Uterus (tissue), 4 donors: ENCODE measurements around the gene GLIS1. TPM values are rescaled to one million over a fixed set of nuclear protein-coding genes. Genes with fewer than 3 reads are reported as not detected.
A peak's percentile ranks its signal among the peaks of the same experiment; 100 is the strongest.

Experiments
- DNase-seq, 2 donors: peaks; one replicate each; pipeline ENCODE4 v3.0.0-alpha.2; 2019 to 2020
- H3K27ac ChIP-seq, 2 donors: fragments of 200-600 bp; sonication (generic); 1 replicate in 1 of 2; 2 replicates in 1 of 2; pipeline ENCODE4 v1.5.1; 2016 to 2018
- H3K27me3 ChIP-seq, 2 donors: fragments of 200-600 bp; sonication (generic); one replicate each; pipeline ENCODE4 v1.5.1; 2018 to 2019; ENCODE audit warnings: control low read depth in 1 of 2
- H3K36me3 ChIP-seq, 2 donors: fragments of 200-600 bp; sonication (generic); one replicate each; pipeline ENCODE4 v1.5.1; 2019; ENCODE audit warnings: control low read depth in 1 of 2
- H3K4me1 ChIP-seq, 2 donors: fragments of 200-600 bp; sonication (generic); one replicate each; pipeline ENCODE4 v1.5.1; 2018 to 2019; ENCODE audit warnings: control low read depth in 1 of 2
- H3K4me3 ChIP-seq, 2 donors: fragments of 200-600 bp; sonication (generic); 1 replicate in 1 of 2; 2 replicates in 1 of 2; pipeline ENCODE4 v1.5.1; 2018 to 2019; ENCODE audit warnings: mild to moderate bottlenecking in 1 of 2
- H3K9me3 ChIP-seq, 2 donors: fragments of 200-600 bp; sonication (generic); one replicate each; pipeline ENCODE4 v1.5.1; 2019; ENCODE audit warnings: control low read depth in 1 of 2
- CTCF ChIP-seq, 4 experiments: fragments of 200-600 bp in 2 of 4; fragments of 450-650 bp in 2 of 4; sonication (generic) in 2 of 4; IDR thresholded peaks; one replicate each; pipeline ENCODE4 v1.5.1; 2016 to 2019; ENCODE audit warnings: antibody characterized with exemption in 4 of 4, mild to moderate bottlenecking in 2 of 4, moderate library complexity in 1 of 4
- POLR2A ChIP-seq, 2 donors: fragments of 450-650 bp; IDR thresholded peaks; one replicate each; pipeline ENCODE4 v1.6.1; 2016; ENCODE audit warnings: antibody characterized with exemption in 2 of 2, mild to moderate bottlenecking in 1 of 2, moderate library complexity in 1 of 2
- intact Hi-C: fragments of 100-400 bp; cut with DNase I; formaldehyde crosslinking; loops from one replicate; pipeline ENCODE4 v1.15.1; 2023; ENCODE audit warnings: low total_unique reads
- total RNA-seq, 4 donors: library from RNA; depleted of rRNA in 3 of 4; stranded (reverse); fragments of >200 nt in 3 of 4; gene quantifications; one replicate each; pipeline versions ENCODE4 v1.1.0 to v1.2.4, GENCODE V29; 2014 to 2023
- donor health status: DM: yes; HTN: yes; CAD: no.

Gene GLIS1
- total RNA-seq, 4 donors from 2014 or later, result 0.21 to 1.0 TPM; not detected in 2

DNA sequence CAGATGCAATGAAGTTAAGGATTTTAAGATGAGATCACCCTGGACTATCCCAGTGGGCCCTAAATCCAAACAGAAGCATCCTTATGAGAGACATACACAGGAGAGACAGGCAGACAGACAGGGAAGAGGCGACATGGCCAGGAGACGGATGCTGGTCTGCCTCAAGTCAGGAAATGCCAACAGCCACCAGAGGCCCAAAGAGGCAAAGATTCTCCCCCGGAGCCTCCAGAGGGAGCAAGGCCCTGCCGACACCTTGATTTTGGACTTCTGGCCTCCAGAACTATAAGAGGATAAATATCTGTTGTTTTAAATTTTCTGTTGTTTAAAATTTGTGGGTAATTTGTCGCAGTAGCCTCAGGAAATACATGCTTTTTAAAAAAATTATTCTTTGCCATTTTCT is 116.4 kb downstream of the GLIS1 start:
- Histone ChIP-seq H3K4me1 (no peaks in the 10 kb centered on the region), H3K4me3 (no peak overlapping the region), H3K9me3 (no peaks in the 10 kb centered on the region), H3K36me3 (no peaks in the 10 kb centered on the region), H3K27ac (no peak overlapping the region), H3K27me3 (no peaks in the 10 kb centered on the region)
- intact Hi-C loops, result no loop called here
- peak in 1 of 2 donors; percentile 3 for DNase-seq
- TF ChIP-seq CTCF (IDR thresholded peaks at IDR 0.05) (no peak), POLR2A (IDR thresholded peaks at IDR 0.05) (no peak)

DNA sequence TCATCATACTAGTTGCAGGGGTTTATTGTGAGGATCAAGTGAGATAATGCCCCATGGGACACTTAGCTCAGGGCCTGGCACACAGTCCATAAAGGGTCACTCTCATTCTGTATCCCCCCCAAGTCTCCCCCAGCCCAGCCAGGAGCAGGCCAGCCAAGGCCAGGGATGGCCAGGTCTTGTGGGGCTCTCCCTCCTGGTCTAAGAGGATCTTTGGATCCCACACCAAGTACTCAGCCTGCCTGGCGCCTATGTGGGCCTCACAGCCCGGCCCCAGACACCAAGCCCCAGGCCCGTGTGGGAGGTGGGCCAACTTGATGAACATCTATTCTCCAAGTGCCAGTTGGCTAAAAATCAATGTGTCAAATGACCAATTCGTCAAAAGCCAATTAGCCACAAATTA is 117.8 kb downstream of the GLIS1 start:
- intact Hi-C loops, result no loop called here
- peak in 1 of 2 donors; percentile 6 for DNase-seq

GRCh38 chr1:53620061-53620855 is 118.7 kb downstream of the GLIS1 start:
- no peak overlapping the region for H3K4me3 ChIP-seq
- DNase-seq, result peak in 1 of 2 donors; percentile 8
- no peaks in the 10 kb centered on the region for H3K4me1 ChIP-seq
- intact Hi-C loops, result no loop called here
- no peaks in the 10 kb centered on the region for H3K36me3 ChIP-seq
- no peaks in the 10 kb centered on the region for H3K9me3 ChIP-seq
- TF ChIP-seq CTCF (IDR thresholded peaks at IDR 0.05) (no peak), POLR2A (IDR thresholded peaks at IDR 0.05) (no peak)
- H3K27ac ChIP-seq, result no peak overlapping the region
- no peaks in the 10 kb centered on the region for H3K27me3 ChIP-seq

More for the DNA sequence above, 117.8 kb downstream of the GLIS1 start:
- Histone ChIP-seq H3K4me3 (no peak overlapping the region), H3K9me3 (no peaks in the 10 kb centered on the region), H3K36me3 (no peaks in the 10 kb centered on the region), H3K27ac (no peak overlapping the region), H3K27me3 (no peaks in the 10 kb centered on the region), H3K4me1 (no peaks in the 10 kb centered on the region)
- TF ChIP-seq POLR2A (IDR thresholded peaks at IDR 0.05), result no peak
- TF ChIP-seq CTCF (IDR thresholded peaks at IDR 0.05), result no peak

- DNase-seq, result no peak
Measured at GRCh38 chr1:53619367-53620060, 119.5 kb downstream of the GLIS1 start.

More at GRCh38 chr1:53619367-53620060, 119.5 kb downstream of the GLIS1 start:
- intact Hi-C loops, result no loop called here
- Histone ChIP-seq H3K36me3 (no peaks in the 10 kb centered on the region), H3K27me3 (no peaks in the 10 kb centered on the region), H3K4me1 (no peaks in the 10 kb centered on the region), H3K9me3 (no peaks in the 10 kb centered on the region), H3K4me3 (no peak overlapping the region), H3K27ac (no peak overlapping the region)
- no peak for TF ChIP-seq CTCF (IDR thresholded peaks at IDR 0.05)
- TF ChIP-seq POLR2A (IDR thresholded peaks at IDR 0.05), result no peak
